Adrenal gland (tissue), 5 donors: ENCODE results near the gene KAZN.

ENCODE experiments used
- CTCF ChIP-seq, 6 experiments: fragments of 450-650 bp in 4 of 6; fragments of 200-600 bp in 2 of 6; sonication (generic) in 1 of 6; IDR thresholded peaks; 1 replicate in 5 of 6; 2 replicates in 1 of 6; pipeline versions ENCODE4 v1.5.1 to v1.8.0; 2016 to 2021; ENCODE audit warnings: antibody characterized with exemption in 6 of 6, mild to moderate bottlenecking in 2 of 6, moderate library complexity in 1 of 6
- POLR2A ChIP-seq, 2 donors: fragments of 450-650 bp; IDR thresholded peaks; one replicate each; pipeline ENCODE4 v1.6.1; 2017; ENCODE audit warnings: antibody characterized with exemption in 2 of 2, mild to moderate bottlenecking in 2 of 2, moderate library complexity in 1 of 2
- donor health status: DM: no; HTN: no; CAD: no.

DNA sequence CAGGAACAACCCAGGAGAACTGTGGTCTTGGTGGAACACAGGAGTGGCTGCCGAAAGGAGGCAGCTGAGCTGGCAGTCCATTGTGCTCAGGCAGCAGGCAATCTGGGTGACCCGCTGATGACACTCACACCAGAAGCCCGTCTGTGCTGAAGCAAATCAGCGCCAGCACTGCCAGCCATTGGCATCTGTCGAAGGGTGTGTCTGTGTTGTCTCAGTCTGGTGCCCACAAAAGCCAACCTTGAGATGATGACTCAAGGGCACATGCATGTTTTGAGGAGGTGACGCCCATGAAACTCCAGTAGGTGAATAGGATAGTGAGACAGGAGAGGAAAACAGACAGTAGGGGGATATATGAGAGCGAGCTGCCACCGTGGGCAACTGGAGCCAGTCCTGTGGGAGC is 167.3 kb downstream of the KAZN start:
- no peak for TF ChIP-seq CTCF (IDR thresholded peaks at IDR 0.05)
- TF ChIP-seq POLR2A (IDR thresholded peaks at IDR 0.05): no peak
